Small intestine (tissue), 7 donors: ENCODE results near the gene REXO1. TPM values are rescaled to one million over a fixed set of nuclear protein-coding genes. Genes with fewer than 3 reads are reported as not detected.
"Not testable (repeated sequence)": the region's sequence is repeated elsewhere in the genome, so short reads cannot be mapped to it uniquely, and the experiment has no call there.

Experiments used
- DNase-seq, 2 donors: peaks; one replicate each; pipeline versions ENCODE4 v3.0.0 to v3.0.0-alpha.2; 2013
- FAIRE-seq: peaks from 2 replicates; lab custom pipeline; 2012; peaks lifted over from hg19 to GRCh38; lab: Jason Lieb, UNC
- H3K27ac ChIP-seq, 3 donors: one replicate each; pipeline ENCODE4 v1.5.1; 2013; ENCODE audit warnings: low read length in 2 of 3, mild to moderate bottlenecking in 2 of 3, control low read depth in 1 of 3, inconsistent platforms in 1 of 3, low read depth in 1 of 3, moderate library complexity in 1 of 3
- H3K27me3 ChIP-seq, 3 donors: one replicate each; pipeline ENCODE4 v1.6.1; 2013; ENCODE audit warnings: low read length in 3 of 3, inconsistent platforms in 1 of 3; ENCODE audit not compliant: control insufficient read depth in 3 of 3, insufficient read depth in 3 of 3
- H3K36me3 ChIP-seq, 3 donors: one replicate each; pipeline ENCODE4 v1.6.1; 2013; ENCODE audit warnings: low read length in 3 of 3, inconsistent platforms in 1 of 3, low read depth in 1 of 3, mild to moderate bottlenecking in 1 of 3, moderate library complexity in 1 of 3; ENCODE audit not compliant: control insufficient read depth in 3 of 3, insufficient read depth in 2 of 3
- H3K4me1 ChIP-seq, 3 donors: one replicate each; pipeline ENCODE4 v1.6.1; 2013; ENCODE audit warnings: low read length in 2 of 3, inconsistent platforms in 1 of 3, low read depth in 1 of 3, mild to moderate bottlenecking in 1 of 3, moderate library complexity in 1 of 3; ENCODE audit not compliant: control insufficient read depth in 3 of 3, insufficient read depth in 2 of 3
- H3K4me3 ChIP-seq, 3 donors: one replicate each; pipeline ENCODE4 v1.5.1; 2013; ENCODE audit warnings: low read length in 3 of 3, control low read depth in 1 of 3, inconsistent platforms in 1 of 3, low read depth in 1 of 3, mild to moderate bottlenecking in 1 of 3, moderate library complexity in 1 of 3
- H3K9me3 ChIP-seq, 2 donors: one replicate each; pipeline ENCODE4 v1.6.1; 2013; ENCODE audit warnings: low read depth in 1 of 2, low read length in 1 of 2; ENCODE audit not compliant: control insufficient read depth in 2 of 2, insufficient read depth in 1 of 2
- WGBS, 3 donors: extraction: QIAGEN DNeasy Blood & Tissue Kit; methylation state at CpG; one replicate each; pipeline ENCODE4 v1.1.7; 2013; 5-methylcytosine and 5-hydroxymethylcytosine counted together
- polyA plus RNA-seq, 4 donors: library from polyadenylated mRNA; stranded (reverse) in 3 of 4; unstranded in 1 of 4; fragments of 200-250 nt in 3 of 4; fragments of 120-200 nt in 1 of 4; gene quantifications; one replicate each; pipeline versions ENCODE4 v1.2.1 to v1.2.3, GENCODE V29; 2013
- donor health status: healthy with polysubstance abuse.
- donor health status: control.
- donor health status: control.
- donor health status: Bipolar disorder and iron deficiency.
- donor health status: healthy.

REXO1 gene
- polyA plus RNA-seq, 4 donors: 18.4 to 31.8 (median 23.6) TPM

DNA sequence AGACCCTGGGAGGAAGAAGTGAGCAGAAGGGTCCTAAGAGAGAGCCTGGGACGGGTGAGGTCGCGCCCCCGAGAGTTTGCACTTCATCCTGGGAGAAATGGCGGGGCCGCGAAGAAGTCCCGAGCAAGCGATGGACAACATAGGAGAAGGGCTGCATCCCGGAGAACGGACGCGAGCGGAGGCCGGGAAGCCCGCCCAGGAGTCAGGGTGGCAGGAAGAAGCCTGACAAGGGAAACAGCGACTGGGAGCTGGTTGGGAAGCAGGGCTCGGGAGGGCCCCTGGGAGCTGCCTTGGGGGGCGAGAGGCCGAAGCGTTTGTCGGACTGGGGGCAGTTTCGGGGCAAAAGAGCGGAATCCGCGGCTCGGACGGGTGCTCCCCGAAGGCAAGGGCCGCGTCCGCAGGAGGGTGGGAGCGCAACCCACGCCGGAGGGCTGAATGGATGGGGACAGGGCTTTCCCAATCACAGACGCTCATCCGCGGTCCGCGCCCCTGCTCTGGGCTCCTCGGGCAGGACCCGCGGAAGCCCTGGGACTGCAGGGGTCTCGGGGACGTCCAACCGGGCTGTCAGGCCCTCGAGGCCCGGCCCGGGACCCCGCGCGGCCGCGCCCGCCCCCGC is 36.5 kb upstream of the REXO1 start:
- no peaks in the 10 kb centered on the region for H3K27me3 ChIP-seq
- no peaks in the 10 kb centered on the region for H3K9me3 ChIP-seq
- peak in 1 of 2 donors; percentile 45 for DNase-seq
- FAIRE-seq: no peak
- 0 to 1% (median 0%) methylated on average over 22 to 56 of the region's 56 CpGs for WGBS, 3 donors
- H3K4me3 ChIP-seq: peak overlapping the region; percentile 83 to 98 (median 90)
- H3K4me1 ChIP-seq: peaks cover 0 to 13% (median 5%) of the 10 kb centered on the region in 3 donors
- H3K27ac ChIP-seq: peak overlapping the region; percentile 76 to 80 (median 77)
- peaks cover 0 to 35% (median 0%) of the 10 kb centered on the region in 3 donors for H3K36me3 ChIP-seq

DNA sequence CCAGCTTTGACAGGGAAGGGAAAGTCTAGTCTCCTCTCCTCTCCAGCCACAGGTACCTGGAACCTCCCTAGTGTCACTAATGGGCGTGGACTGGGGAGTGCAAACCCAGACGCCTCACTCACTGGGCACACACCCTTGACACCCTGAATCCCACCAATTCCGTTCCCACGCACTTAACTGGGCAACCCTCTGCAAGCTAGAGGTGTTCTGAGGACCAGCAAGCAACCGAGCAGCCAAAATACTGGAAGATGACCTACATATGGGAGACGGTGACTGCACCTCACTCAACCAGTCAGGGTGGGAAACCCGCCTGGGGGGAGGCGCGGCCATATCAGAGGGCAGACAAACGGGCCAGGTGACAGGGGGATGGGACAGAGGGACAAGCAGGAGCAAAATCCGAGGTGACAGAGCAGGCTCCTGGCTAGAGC is 36.0 kb upstream of the REXO1 start:
- Histone ChIP-seq H3K36me3 (peaks cover 0 to 35% (median 0%) of the 10 kb centered on the region in 3 donors), H3K9me3 (no peaks in the 10 kb centered on the region), H3K27me3 (no peaks in the 10 kb centered on the region), H3K27ac (peak overlapping the region; percentile 76 to 80 (median 77)), H3K4me1 (peaks cover 0 to 13% (median 5%) of the 10 kb centered on the region in 3 donors), H3K4me3 (peak overlapping the region; percentile 83 to 98 (median 90))
- FAIRE-seq: no peak
- peak; percentile 50 to 65 for DNase-seq
- WGBS, 3 donors: 0 to 3% (median 0%) methylated on average over 11 of the region's 11 CpGs

DNA sequence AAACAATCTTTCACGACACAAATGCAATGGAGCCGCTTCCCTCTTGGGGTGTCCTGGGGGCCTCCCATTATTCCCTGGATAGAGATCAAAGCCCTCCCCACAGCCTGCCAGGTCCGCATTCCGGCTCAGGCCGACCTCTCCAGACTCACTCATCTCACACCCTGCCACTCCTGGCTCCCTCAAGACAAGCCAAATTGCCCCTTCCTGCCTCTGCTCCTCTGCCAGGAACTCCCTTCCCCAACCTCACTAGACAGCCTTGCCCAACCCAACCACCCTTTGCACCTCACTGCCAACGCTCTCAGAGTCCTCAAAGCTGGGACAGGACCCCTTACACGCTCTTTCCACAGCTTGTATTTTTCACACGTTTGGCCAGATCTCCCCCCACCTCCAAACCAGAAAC is 35.5 kb upstream of the REXO1 start:
- H3K36me3 ChIP-seq: peaks cover 0 to 37% (median 0%) of the 10 kb centered on the region in 3 donors
- WGBS, 3 donors: 15 to 30% (median 19%) methylated on average over 8 of the region's 8 CpGs
- H3K4me3 ChIP-seq: peak overlapping the region in 2 of 3 donors; percentile 90 to 98
- no peak for FAIRE-seq
- H3K9me3 ChIP-seq: no peaks in the 10 kb centered on the region
- peak in 1 of 2 donors; percentile 37 for DNase-seq
- H3K4me1 ChIP-seq: peaks cover 0 to 13% (median 5%) of the 10 kb centered on the region in 3 donors
- no peaks in the 10 kb centered on the region for H3K27me3 ChIP-seq
- peak overlapping the region in 2 of 3 donors; percentile 42 to 77 for H3K27ac ChIP-seq

DNA sequence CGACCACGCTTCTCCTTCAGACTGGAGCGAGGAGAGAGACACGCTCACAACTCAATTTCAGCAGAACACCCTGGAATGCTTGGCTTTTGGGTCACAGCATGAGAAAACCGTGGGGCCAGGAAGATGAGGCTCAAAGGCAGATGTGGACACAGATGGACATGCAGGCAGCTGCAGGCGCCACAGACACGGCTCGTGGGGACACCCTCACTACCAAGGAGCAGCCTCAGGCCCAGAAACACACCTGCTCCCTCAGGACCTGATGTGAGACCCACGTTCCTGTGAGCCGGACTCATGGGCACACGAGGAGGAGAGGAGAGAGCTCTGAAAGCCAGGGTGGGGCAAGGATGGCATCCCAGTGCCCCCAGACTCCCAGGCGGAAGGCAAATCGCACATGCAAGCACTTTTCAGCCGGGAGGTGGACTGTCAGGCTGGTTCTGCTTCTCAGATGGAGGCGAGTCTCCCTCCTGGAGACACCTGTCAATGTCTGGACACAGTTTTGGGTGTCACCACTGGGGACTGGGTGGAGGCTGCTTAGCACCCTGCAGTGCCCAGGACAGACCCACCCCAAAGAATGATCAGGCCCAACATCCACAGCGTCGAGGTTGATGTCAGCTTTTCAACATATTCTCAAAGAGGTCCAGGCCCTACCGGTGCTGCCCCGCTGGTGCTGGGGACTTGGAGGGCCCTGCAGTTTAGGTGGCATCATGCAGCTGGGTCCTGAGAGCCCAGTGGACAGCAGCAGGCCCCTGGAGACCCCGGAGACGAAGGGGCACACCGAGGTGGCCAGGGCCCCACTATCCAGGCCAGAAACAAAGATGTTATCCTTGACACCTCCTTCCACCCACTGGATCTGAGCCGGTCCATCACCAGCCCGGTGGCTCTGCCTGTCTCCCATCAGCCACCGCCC is 34.8 kb upstream of the REXO1 start:
- Histone ChIP-seq H3K4me3 (peak overlapping the region in 2 of 3 donors; percentile 90 to 98), H3K27ac (peak overlapping the region; percentile 18 to 77 (median 58)), H3K4me1 (peaks cover 0 to 13% (median 5%) of the 10 kb centered on the region in 3 donors), H3K36me3 (peaks cover 0 to 39% (median 0%) of the 10 kb centered on the region in 3 donors), H3K9me3 (no peaks in the 10 kb centered on the region), H3K27me3 (no peaks in the 10 kb centered on the region)
- WGBS, 3 donors: 61 to 74% (median 66%) methylated on average over 25 of the region's 25 CpGs
- no peak for DNase-seq
- FAIRE-seq: no peak

DNA sequence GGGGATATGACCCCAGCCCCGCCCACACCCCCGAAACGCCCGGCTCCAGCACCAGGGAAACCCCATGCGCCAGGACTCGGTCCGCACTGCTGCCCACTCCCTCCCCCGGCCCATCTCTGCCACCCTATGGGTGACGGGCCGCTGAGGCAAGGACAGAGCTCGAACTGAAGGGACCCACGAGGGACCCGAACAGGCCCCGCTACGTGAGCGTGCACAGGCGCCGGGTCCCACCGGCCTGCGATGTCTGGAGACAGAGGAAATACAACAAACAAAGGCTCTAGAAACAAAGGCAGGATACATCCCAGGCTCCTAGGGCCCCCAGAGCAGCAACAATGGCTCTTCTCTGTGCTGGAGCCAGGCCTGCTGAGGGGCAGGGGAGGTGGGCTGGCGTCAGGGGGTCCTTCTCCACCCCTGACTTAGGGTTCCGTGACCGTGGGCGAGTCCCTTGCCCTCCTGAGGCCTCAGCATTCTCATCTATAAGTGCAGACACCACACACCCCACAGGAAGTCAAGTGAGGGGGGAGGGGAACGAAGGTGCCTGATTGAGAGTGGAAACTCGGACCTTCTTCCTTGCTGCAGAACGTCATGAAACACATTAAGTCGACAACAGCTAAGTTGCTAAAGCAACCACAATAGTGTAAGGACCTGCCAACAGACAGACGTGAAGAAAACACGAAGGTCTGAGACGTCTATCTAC is 34.0 kb upstream of the REXO1 start:
- DNase-seq: peak in 1 of 2 donors; percentile 62
- Histone ChIP-seq H3K4me3 (peak overlapping the region in 1 of 3 donors; percentile 90), H3K27ac (peak overlapping the region; percentile 18 to 77 (median 18)), H3K4me1 (peaks cover 0 to 13% (median 5%) of the 10 kb centered on the region in 3 donors), H3K9me3 (no peaks in the 10 kb centered on the region), H3K27me3 (no peaks in the 10 kb centered on the region), H3K36me3 (peaks cover 0 to 39% (median 0%) of the 10 kb centered on the region in 3 donors)
- 66 to 82% (median 67%) methylated on average over 31 of the region's 31 CpGs for WGBS, 3 donors
- FAIRE-seq: no peak

DNA sequence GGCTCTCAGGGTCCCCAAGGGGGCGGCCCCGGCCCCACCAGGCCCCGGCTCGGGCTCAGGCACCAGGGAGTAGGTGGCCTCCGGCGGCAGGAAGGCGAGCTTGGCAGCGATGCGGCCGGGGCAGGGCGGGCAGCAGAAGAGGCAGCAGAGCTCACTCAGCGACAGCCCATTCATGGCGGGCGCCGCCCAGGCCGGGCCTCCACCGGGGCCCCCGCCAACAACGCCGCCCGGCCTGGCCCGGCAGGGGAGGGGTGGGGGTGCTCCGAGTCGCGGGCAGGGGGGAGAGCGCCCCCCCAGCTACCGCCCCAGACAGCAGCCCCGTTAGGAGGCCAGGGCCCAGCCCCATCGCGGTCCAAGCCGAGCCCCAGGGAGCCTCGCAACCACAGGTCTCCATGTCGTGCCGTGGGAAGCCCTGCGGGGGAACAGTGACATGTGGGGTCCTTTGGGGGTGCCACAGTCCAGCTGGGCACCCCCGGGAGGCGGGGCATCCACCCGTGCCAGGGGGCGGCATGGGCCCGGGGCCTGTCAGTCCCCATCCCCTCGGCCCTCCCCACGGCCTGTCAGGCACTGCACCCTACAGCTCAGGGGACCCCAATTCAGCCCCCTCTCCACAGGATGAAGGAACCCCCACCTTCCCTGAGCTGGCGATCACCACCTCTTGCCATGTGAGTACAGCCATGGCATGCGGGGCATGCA is 33.3 kb upstream of the REXO1 start:
- H3K9me3 ChIP-seq, DNase-seq, H3K27me3 ChIP-seq, FAIRE-seq: not testable (repeated sequence)
- peaks cover 0 to 16% (median 5%) of the 10 kb centered on the region in 3 donors for H3K4me1 ChIP-seq
- H3K36me3 ChIP-seq: peaks cover 0 to 39% (median 0%) of the 10 kb centered on the region in 3 donors
- peak overlapping the region; percentile 17 to 77 (median 18) for H3K27ac ChIP-seq
- H3K4me3 ChIP-seq: peak overlapping the region in 1 of 3 donors; percentile 21
- 75 to 84% (median 78%) methylated on average over 13 to 44 of the region's 44 CpGs for WGBS, 3 donors

DNA sequence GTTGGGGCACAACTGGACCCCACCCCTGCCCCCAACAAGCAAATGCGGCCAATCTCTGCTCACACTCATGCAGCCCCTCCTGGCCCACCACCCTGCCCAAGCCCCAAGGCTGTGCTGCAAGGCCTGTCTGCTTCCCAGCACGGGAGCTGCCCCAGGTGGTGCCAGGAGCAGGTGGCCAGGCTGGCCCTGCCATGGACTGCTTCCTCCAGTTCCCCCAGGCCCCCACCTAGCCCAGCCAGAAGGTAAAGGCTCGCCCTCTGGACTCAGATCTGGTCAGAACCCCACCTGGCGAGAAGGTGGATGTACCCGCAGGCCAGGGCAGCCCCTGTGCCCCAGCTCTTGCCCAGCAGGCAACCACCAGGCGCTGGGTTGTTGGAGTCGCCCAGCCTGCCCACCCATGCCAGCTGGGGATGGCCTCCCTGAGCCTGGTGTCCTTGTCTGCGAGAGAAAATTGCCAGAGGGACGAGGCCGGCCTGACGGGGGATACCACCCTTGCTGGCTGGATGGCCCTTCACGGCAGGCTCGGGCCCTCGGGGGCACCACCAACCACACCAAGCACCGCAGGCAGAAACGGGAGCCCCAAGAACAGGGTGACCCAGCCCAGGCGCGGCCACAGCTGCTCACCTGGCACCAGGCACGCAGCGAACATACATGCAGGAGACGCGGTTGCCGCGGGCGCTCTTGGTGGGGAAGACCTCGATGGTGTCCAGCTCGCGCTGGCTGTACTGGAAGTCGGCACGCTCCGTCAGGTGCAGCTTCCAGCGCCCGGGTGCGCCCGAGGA is 32.5 kb upstream of the REXO1 start:
- peaks cover 0 to 20% (median 5%) of the 10 kb centered on the region in 3 donors for H3K4me1 ChIP-seq
- no peak for FAIRE-seq
- peaks cover 0 to 39% (median 0%) of the 10 kb centered on the region in 3 donors for H3K36me3 ChIP-seq
- DNase-seq: no peak
- no peak overlapping the region for H3K4me3 ChIP-seq
- no peaks in the 10 kb centered on the region for H3K9me3 ChIP-seq
- 86 to 92% (median 91%) methylated on average over 22 to 35 of the region's 35 CpGs for WGBS, 3 donors
- no peaks in the 10 kb centered on the region for H3K27me3 ChIP-seq
- no peak overlapping the region for H3K27ac ChIP-seq
